Brain pericyte (primary cell): Measurements from ENCODE around the gene CCDC50.

Experiments used
- DNase-seq: peaks from one replicate; pipeline ENCODE4 v3.0.0-alpha.2; 2012; ENCODE audit warnings: low read depth, low spot score

The CCDC50 gene

GRCh38 chr3:191316876-191317603 lies 12.2 kb upstream of the CCDC50 start:
- no peak for DNase-seq

- no peak for DNase-seq
Measured at GRCh38 chr3:191320316-191320715, 8.9 kb upstream of the CCDC50 start.

- no peak for DNase-seq
Measured at GRCh38 chr3:191321019-191321767, 8.0 kb upstream of the CCDC50 start.

- no peak for DNase-seq
Measured at GRCh38 chr3:191324936-191325335, 4.3 kb upstream of the CCDC50 start.

GRCh38 chr3:191327526-191327925 lies 1.7 kb upstream of the CCDC50 start:
- DNase-seq = no peak

- no peak for DNase-seq
Measured at GRCh38 chr3:191328383-191328961, 722 bp upstream of the CCDC50 start.

GRCh38 chr3:191329654-191330529 lies 698 bp downstream of the CCDC50 start, which contains the start of gene UTS2B:
UTS2B (minus strand) TSS chr3:191330526; CDS start chr3:191282189, 48,337 bp downstream.
- DNase-seq = no peak

- no peak for DNase-seq
Measured at GRCh38 chr3:191330530-191331048, 1.4 kb downstream of the CCDC50 start.

- DNase-seq = no peak
Measured at GRCh38 chr3:191331388-191331787, 2.2 kb downstream of the CCDC50 start.

GRCh38 chr3:191333298-191333880 lies 4.2 kb downstream of the CCDC50 start:
- DNase-seq = no peak

GRCh38 chr3:191334346-191334893 lies 5.2 kb downstream of the CCDC50 start:
- DNase-seq = no peak

- no peak for DNase-seq
Measured at GRCh38 chr3:191336833-191337232, 7.6 kb downstream of the CCDC50 start.

- DNase-seq = no peak
Measured at GRCh38 chr3:191338177-191338488, 8.9 kb downstream of the CCDC50 start.

- DNase-seq = no peak
Measured at GRCh38 chr3:191339316-191339917, 10.2 kb downstream of the CCDC50 start.

- no peak for DNase-seq
Measured at GRCh38 chr3:191340351-191340750, 11.2 kb downstream of the CCDC50 start.

- no peak for DNase-seq
Measured at GRCh38 chr3:191340966-191341365, 11.8 kb downstream of the CCDC50 start.

- no peak for DNase-seq
Measured at GRCh38 chr3:191342006-191342405, 12.8 kb downstream of the CCDC50 start.

- DNase-seq = no peak
Measured at GRCh38 chr3:191342411-191342810, 13.2 kb downstream of the CCDC50 start.

- DNase-seq = no peak
Measured at GRCh38 chr3:191343115-191343514, 13.9 kb downstream of the CCDC50 start.

- DNase-seq = no peak
Measured at GRCh38 chr3:191343913-191344312, 14.7 kb downstream of the CCDC50 start.
